IPS-18a (cell line): ENCODE results near the gene FBXO46.
"Not testable (repeated sequence)": the region's sequence is repeated elsewhere in the genome, so short reads cannot be mapped to it uniquely, and the experiment has no call there.

Experiments
- H3K27ac ChIP-seq: one replicate; pipeline ENCODE4 v1.5.1; 2013; ENCODE audit warnings: low read length
- H3K27me3 ChIP-seq: one replicate; pipeline ENCODE4 v1.6.1; 2013; ENCODE audit warnings: mild to moderate bottlenecking, low read length; ENCODE audit not compliant: control insufficient read depth, insufficient read depth
- H3K36me3 ChIP-seq: one replicate; pipeline ENCODE4 v1.6.1; 2013; ENCODE audit warnings: low read depth, low read length; ENCODE audit not compliant: control insufficient read depth
- H3K4me1 ChIP-seq: one replicate; pipeline ENCODE4 v1.6.1; 2013; ENCODE audit warnings: low read depth, low read length; ENCODE audit not compliant: control insufficient read depth
- H3K4me3 ChIP-seq: one replicate; pipeline ENCODE4 v1.5.1; 2013; ENCODE audit warnings: low read length
- H3K9ac ChIP-seq: one replicate; pipeline ENCODE4 v1.6.1; 2013; ENCODE audit warnings: mild to moderate bottlenecking, low read length, moderate library complexity
- H3K9me3 ChIP-seq: one replicate; pipeline ENCODE4 v1.6.1; 2013; ENCODE audit warnings: low read depth, low read length; ENCODE audit not compliant: control insufficient read depth

The FBXO46 gene

GRCh38 chr19:45746866-45747265, 16.2 kb upstream of the FBXO46 start:
- Histone ChIP-seq H3K27ac (no peak overlapping the region), H3K4me3 (no peak overlapping the region), H3K9me3 (no peaks in the 10 kb centered on the region), H3K4me1 (no peaks in the 10 kb centered on the region), H3K9ac (no peak overlapping the region), H3K27me3 (peaks cover 3% of the 10 kb centered on the region), H3K36me3 (no peaks in the 10 kb centered on the region)

GRCh38 chr19:45745606-45746005, 14.9 kb upstream of the FBXO46 start:
- H3K27me3 ChIP-seq, result peaks cover 3% of the 10 kb centered on the region
- H3K9me3 ChIP-seq, result no peaks in the 10 kb centered on the region
- H3K36me3 ChIP-seq, result no peaks in the 10 kb centered on the region
- H3K9ac ChIP-seq, result no peak overlapping the region
- H3K4me1 ChIP-seq, result no peaks in the 10 kb centered on the region
- H3K4me3 ChIP-seq, result no peak overlapping the region
- no peak overlapping the region for H3K27ac ChIP-seq

DNA sequence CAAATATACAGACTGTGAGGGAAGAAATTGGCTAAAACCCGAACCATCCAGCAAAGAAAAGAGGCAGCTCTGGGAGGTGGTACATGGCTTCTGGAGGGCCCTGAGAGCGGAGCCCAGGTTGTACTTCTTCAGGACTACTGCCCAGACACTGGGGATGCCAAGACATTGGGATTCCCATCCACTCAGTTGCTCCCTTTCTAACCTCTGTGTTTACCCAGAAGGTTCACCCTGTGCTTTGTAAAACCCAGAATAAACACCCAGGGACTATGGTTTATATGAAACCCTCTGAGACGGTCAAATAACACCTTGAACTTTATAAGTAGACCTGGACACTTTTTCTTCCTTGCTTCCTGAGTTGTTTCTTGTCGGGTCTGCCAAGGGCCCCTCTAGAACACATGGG, 12.3 kb upstream of the FBXO46 start:
- Histone ChIP-seq H3K36me3 (no peaks in the 10 kb centered on the region), H3K4me3 (no peak overlapping the region), H3K4me1 (no peaks in the 10 kb centered on the region), H3K9me3 (no peaks in the 10 kb centered on the region), H3K9ac (no peak overlapping the region), H3K27me3 (peaks cover 3% of the 10 kb centered on the region), H3K27ac (no peak overlapping the region)

GRCh38 chr19:45739498-45740439, 9.1 kb upstream of the FBXO46 start:
- H3K4me1 ChIP-seq, result no peaks in the 10 kb centered on the region
- H3K27ac ChIP-seq, result no peak overlapping the region
- no peak overlapping the region for H3K4me3 ChIP-seq
- H3K27me3 ChIP-seq, result no peaks in the 10 kb centered on the region
- H3K9ac ChIP-seq, result no peak overlapping the region
- H3K9me3 ChIP-seq, result no peaks in the 10 kb centered on the region
- H3K36me3 ChIP-seq, result no peaks in the 10 kb centered on the region

- H3K27me3 ChIP-seq, result no peaks in the 10 kb centered on the region
- no peak within 1 kb of the TSS for H3K27ac ChIP-seq
- no peak within 1 kb of the TSS for H3K4me3 ChIP-seq
Measured at GRCh38 chr19:45733160-45733810, 2.6 kb upstream of the FBXO46 start, which contains the start of gene MEIOSIN. TSS of gene MEIOSIN (plus strand) at chr19:45733439. CDS start at chr19:45735377, 1,938 bp downstream.

GRCh38 chr19:45729800-45730290, 851 bp downstream of the FBXO46 start:
- Histone ChIP-seq H3K9me3 (no peaks in the 10 kb centered on the region), H3K9ac (peak overlapping the region; percentile 82), H3K4me3 (peak overlapping the region; percentile 74), H3K27ac (peak overlapping the region; percentile 5), H3K36me3 (no peaks in the 10 kb centered on the region), H3K4me1 (peaks cover 5% of the 10 kb centered on the region), H3K27me3 (no peaks in the 10 kb centered on the region)

More at GRCh38 chr19:45733160-45733810, 2.6 kb upstream of the FBXO46 start, which contains the start of gene MEIOSIN:
- Histone ChIP-seq H3K9ac (no peak within 1 kb of the TSS), H3K9me3 (no peaks in the 10 kb centered on the region), H3K4me1 (peaks cover 5% of the 10 kb centered on the region), H3K36me3 (no peaks in the 10 kb centered on the region)

DNA sequence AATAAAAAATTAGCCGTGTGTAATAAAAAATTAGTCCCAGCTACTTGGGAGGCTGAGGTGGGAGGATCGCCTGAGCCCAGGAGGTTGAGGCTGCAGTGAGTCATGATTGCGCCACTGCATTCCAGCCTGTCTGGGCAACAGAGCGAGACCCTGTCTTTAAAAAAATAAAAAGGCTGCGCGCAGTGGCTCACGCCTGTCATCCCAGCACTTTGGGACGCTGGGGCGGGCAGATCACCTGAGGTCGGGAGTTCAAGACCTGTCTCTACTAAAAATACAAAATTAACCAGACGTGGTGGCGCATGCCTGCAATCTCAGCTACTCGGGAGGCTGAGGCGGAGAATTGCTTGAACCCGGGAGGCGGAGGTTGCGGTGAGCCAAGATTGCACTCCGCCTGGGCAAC, 2.0 kb downstream of the FBXO46 start:
- not testable (repeated sequence) for H3K4me3 ChIP-seq, H3K4me1 ChIP-seq, H3K27ac ChIP-seq, H3K9ac ChIP-seq, H3K27me3 ChIP-seq, H3K36me3 ChIP-seq, H3K9me3 ChIP-seq

GRCh38 chr19:45720065-45720464, 10.6 kb downstream of the FBXO46 start:
- peaks cover 13% of the 10 kb centered on the region for H3K36me3 ChIP-seq
- H3K27ac ChIP-seq, H3K9ac ChIP-seq, H3K27me3 ChIP-seq, H3K4me3 ChIP-seq, H3K9me3 ChIP-seq: not testable (repeated sequence)
- H3K4me1 ChIP-seq, result peaks cover 18% of the 10 kb centered on the region

GRCh38 chr19:45717983-45718650, 12.6 kb downstream of the FBXO46 start:
- Histone ChIP-seq H3K27ac (peak overlapping the region; percentile 97), H3K4me1 (peaks cover 18% of the 10 kb centered on the region), H3K9me3 (no peaks in the 10 kb centered on the region), H3K36me3 (peaks cover 8% of the 10 kb centered on the region), H3K27me3 (no peaks in the 10 kb centered on the region), H3K4me3 (peak overlapping the region; percentile 86), H3K9ac (peak overlapping the region; percentile 95)

- no peaks in the 10 kb centered on the region for H3K9me3 ChIP-seq
- H3K4me1 ChIP-seq, result peaks cover 18% of the 10 kb centered on the region
- H3K27ac ChIP-seq, result peak overlapping the region; percentile 97
- peak overlapping the region; percentile 86 for H3K4me3 ChIP-seq
- H3K27me3 ChIP-seq, result no peaks in the 10 kb centered on the region
- peak overlapping the region; percentile 95 for H3K9ac ChIP-seq
- peaks cover 8% of the 10 kb centered on the region for H3K36me3 ChIP-seq
Measured at GRCh38 chr19:45717131-45717982, 13.3 kb downstream of the FBXO46 start.
